NCI-H524 treated with DMSO at 0.1 percent for 48 hours (cell line): ENCODE measurements around the gene FBXL20.
"Not testable (repeated sequence)": the region's sequence is repeated elsewhere in the genome, so short reads cannot be mapped to it uniquely, and the experiment has no call there.

Experiments
- DNase-seq: peaks from one replicate; lab custom pipeline; 2025; lab: John Stamatoyannopoulos, UW

FBXL20 gene

DNA sequence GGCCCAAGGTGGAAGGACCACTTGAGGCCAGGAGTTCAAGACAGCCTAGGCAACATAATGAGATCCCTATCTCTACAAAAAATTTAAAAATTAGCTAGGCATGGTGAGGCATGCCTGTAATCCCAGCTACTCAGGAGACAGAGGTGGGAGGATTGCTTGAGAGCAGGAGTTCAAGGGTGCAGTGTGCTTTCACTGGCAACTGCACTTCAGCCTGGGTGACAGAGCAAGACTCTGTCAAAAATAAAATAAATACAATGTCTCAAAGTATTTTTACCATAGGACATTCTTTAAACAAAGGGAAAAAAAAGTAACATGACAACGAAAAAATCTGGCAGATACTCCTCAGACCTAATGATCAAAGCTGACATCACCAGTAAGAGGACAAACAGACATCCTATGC, 72.6 kb downstream of the FBXL20 start:
- no peak for DNase-seq

DNA sequence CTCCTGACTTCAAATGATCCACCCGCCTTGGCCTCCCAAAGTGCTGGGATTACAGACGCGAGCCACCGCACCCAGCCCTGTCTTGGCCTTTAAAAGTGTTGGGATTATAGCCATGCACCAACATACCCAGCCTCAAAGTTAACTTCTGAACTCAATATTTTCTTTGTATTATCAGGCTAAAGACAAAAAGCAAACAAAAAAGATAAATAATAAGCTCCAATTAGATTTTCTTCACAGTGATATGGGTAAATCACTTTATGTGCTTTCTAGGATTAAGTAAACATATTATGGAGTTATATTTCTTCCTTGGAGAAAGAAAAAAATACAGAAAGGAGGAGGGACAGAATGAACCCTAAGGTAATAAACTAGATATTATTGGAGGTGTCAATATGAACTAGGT, 74.3 kb downstream of the FBXL20 start:
- DNase-seq: no peak

- DNase-seq: no peak
Measured at GRCh38 chr17:39325528-39326240, 75.7 kb downstream of the FBXL20 start.

DNA sequence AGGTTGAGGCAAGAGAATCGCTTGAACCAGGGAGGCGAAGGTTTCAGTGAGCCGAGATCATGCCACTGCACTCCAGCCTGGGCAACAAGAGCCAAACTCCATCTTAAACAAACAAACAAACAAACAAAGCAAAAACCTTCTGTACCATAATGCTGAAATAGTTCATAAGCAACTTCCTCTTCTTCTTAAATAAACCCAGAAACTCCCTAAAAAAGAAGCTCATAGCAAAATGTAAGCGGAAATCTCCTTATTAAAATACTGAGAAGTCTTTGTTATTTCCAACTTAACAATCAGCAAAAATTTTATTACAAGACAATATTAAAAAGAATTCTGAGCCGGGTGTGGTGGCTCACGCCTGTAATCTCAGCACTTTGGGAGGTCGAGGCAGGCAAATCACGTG, 82.8 kb downstream of the FBXL20 start:
- no peak for DNase-seq

- no peak for DNase-seq
Measured at GRCh38 chr17:39306509-39307212, 94.8 kb downstream of the FBXL20 start.

DNA sequence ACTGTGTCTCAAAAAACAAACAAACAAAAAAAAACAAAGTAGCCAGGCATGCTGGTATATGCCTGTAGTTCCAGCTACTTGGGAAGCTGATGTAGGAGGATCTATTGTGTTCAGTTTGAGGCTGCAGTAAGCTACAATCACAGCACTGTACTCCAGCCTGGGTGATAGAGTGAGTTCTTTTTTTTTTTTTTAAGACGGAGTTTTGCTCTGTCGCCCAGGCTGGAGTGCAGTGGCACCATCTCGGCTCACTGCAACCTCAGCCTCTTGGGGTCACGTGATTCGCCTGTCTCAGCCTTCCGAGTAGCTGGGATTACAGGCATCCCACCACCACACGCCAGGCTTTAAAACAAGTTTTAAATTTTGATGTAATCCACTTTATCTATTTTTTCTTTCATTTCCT, 95.4 kb downstream of the FBXL20 start:
- no peak for DNase-seq

DNA sequence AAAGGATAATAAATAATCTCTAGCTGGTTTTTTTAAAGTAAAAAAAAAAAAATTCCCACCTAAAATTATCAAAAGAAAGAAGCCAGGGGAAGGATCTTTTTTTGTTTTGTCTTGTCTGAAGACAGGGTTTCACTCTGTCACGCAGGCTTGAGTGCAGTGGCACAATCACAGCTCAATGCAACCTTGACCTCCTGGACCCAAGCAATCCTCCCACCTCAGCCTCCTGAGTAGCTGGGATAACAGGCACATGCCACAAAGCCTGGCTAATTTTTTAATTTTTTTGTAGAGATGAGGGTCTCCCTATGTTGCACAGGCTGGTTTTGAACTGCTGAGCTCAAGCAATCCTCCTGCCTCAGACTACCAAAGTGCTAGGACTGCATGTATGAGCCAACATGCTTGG, 97.2 kb downstream of the FBXL20 start:
- DNase-seq: no peak

DNA sequence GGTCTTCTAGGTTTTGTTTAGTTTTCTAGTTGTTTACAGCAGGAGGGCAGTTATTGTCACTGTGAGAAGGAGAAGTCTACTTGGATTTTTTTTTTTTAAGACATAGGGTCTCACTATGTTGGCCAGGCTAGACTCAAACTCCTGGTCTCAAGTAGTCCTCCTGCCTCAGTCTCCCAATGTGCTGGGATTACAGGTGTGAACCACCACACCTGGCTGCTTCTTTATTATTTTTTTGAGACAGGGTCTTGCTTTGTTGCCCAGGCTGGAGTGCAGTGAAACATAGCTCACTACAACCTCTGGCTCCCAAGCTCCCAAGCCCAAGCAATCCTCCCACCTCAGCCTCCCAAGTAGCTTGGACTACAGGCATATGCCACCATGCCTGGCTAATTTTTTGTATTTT, 107.4 kb downstream of the FBXL20 start:
- no peak for DNase-seq

- not testable (repeated sequence) for DNase-seq
Measured at GRCh38 chr17:39292546-39292945, 108.9 kb downstream of the FBXL20 start.

GRCh38 chr17:39286513-39286912, 114.9 kb downstream of the FBXL20 start:
- not testable (repeated sequence) for DNase-seq

DNA sequence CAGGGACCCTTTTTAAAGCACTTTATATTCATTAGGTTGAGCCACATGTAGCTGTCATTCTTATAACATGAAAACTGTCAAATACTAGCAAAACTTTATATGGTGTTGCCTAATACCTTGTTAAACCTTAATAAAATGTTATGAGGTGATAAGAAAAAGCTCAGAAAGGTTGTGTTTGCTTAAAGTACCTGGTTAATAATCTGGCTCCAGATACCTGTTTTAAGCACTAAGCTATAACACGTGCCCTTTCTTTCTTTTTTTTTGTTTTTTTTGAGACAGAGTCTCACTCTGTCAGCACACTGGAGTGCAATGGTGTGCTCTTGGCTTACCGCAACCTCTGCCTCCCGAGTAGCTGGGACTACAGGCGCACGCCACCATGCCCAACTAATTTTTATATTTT, 116.7 kb downstream of the FBXL20 start:
- no peak for DNase-seq

- DNase-seq: no peak
Measured at GRCh38 chr17:39283896-39284295, 117.5 kb downstream of the FBXL20 start.

GRCh38 chr17:39283098-39283497, 118.3 kb downstream of the FBXL20 start:
- DNase-seq: no peak

GRCh38 chr17:39281806-39282205, 119.6 kb downstream of the FBXL20 start:
- no peak for DNase-seq

DNA sequence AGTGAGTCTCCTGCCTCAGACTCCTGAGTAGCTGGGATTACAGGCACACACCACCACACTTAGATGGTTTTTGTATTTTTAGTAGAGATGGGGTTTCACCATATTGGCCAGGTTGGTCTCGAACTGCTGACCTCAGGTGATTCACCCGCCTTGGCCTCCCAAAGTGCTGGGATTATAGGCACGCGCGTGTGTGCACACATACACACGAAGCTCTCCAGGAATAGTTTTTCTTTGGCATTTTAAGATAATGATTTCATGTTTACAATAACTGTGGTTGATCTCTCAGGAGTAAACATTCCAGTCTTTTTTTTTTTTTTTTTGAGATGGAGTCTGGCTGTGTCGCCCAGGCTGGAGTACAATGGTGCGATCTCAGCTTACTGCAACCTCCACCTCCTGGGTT, 123.2 kb downstream of the FBXL20 start:
- not testable (repeated sequence) for DNase-seq

DNA sequence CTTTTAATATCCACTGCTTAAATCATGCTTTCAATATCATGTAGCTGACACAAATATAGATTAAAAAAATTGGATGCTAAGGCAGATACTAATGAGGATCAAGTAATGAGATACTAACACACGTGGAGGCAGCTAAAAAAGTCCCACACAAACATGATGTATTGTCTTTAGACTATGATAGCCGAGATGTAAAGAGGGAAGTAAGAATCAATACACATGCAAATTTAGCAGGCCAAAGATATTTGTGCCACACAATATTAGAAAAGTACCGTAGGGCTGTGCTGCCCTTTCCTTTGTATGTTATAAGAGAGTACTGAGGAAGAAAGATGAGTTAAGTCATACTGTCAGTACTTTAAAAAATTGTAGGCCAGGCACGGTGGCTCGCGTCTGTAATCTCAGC, 124.3 kb downstream of the FBXL20 start:
- DNase-seq: no peak

DNA sequence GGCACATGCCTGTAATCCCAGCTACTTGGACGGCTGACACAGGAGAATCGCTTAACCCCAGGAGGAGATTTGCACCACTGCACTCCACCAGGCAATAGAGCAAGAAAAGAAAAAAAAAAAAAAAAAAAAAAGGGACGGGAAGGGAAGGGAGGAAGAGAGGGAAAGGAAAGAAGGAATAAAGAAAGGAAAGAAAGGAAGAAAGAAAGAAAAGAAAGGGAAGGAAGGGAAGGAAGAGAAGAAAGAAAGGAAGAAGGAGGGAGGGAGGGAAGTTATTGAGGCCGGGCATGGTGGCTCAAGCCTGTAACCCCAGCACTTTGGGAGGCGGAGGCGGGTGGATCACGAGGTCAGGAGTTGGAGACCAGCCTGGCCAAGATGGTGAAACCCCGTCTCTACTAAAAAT, 125.3 kb downstream of the FBXL20 start:
- no peak for DNase-seq

DNA sequence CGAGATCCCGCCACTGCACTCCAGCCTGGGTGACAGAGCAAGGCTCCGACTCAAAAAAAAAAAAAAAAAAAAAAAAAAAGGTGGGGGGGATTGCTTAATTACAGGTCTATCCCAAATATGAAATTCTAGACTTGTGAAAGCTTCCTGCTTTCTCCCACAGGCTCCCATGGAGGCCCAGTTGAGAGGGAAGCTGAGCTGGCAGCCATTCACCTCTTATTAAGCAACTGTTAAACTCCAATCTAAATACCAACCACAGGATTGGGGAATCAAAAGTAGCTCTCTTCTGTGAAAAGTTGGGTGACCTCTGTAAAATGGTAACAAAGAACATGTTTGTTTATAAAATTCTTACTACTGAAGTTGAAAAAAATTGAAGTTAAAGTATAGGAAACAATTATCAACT, 129.9 kb downstream of the FBXL20 start:
- DNase-seq: no peak

- no peak for DNase-seq
Measured at GRCh38 chr17:39270923-39271322, 130.5 kb downstream of the FBXL20 start.

DNA sequence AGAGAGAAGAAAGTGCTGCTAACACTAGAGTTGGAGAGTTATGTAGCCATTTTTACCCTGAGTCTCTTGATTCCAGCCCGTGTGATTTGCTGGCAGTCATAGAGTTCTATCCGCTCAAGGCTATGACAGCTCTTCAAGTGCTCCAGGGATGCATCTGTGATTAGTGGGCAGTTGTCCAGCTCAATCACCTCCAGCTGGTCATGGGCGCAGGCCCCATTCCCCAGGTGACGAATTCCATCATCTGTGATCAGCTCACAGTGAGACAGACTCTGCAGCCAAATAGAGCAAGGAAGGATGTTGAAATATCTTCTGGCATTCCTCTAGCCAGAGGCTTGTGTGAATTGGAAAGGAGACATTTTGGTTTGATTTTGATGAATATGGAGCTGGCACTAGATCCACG, 137.3 kb downstream of the FBXL20 start:
- DNase-seq: no peak

- no peak for DNase-seq
Measured at GRCh38 chr17:39261286-39261685, 140.1 kb downstream of the FBXL20 start.

DNA sequence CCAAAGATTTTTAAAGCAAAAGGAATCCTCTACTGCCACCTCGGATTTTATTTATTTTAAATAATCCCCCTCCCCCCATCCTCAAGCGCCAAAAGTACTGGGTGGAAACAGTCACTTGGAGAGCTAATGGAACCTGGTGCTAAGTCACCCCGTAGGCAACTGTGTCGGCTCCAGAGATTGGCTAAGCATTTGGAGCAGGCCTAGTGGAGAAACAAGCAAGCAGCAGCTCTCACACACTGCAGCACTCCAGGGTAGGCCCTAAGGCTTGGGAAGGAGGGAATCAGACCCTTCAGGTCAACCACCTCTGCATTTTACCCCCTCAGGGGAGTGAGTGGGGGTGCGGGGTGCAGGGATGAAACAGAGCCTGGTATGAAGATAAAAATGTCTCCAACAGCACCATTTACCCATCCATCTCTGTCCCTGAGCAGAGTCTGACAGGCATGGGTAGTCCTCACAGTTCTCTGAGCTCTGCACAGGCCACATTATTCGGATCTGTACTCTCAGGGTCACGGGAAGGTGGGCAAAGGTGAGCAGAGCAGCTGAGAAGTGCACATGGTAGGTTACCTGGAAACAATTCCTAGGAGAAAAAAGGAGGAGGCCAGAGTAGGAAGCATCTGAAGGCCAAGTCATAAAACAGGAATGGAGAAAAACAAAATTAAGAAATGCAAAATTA, 148.5 kb downstream of the FBXL20 start:
- DNase-seq: no peak

DNA sequence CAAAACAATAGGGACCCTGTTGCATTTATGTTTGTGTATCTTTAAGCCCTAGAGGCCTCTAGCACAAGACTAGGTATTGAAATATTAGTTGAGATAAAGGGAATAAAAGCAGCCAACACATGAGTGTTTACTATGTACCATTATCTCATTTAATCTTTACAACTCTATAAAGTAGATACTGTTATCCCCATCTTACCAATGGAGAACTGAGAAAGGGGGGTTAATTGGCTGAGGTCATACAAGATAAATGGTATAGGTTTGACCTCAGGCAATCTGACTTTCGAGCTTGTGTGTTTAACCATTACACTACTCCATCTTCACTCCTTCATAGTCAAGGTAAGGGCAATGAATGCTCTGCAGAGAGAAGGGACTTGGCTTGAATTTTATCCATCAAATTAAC, 149.4 kb downstream of the FBXL20 start:
- DNase-seq: no peak
